ENCODE measurements around the gene SPINK6.
A peak's percentile ranks its signal among the peaks of the same experiment; 100 is the strongest.

SPINK6 gene, protein sequence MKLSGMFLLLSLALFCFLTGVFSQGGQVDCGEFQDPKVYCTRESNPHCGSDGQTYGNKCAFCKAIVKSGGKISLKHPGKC

DNA sequence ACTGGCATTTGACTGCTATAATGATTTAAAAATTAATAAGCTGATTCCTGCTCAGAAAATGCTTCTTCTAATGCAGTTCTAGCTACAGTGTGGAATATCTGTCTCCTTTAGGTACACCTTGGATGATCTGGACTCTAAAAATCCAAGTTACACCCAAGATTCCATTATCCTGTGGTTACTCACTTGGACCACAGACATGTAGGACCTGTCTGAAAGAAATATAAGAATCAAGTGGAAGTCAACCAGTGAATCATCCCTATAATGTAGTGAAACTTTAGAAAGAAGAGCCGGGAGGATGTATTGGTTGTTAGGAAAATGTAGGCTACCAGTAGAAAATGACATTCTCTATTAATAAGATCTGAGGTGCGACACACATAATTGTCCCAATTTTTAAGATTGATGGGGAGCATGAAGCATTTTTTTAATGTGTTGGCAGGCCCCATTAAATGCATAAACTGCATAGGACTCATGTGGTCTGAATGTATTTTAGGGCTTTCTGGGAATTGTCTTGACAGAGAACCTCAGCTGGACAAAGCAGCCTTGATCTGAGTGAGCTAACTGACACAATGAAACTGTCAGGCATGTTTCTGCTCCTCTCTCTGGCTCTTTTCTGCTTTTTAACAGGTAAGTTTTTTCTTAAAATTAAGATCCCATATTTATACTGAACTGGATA is at the start of gene SPINK6:
TSS of gene SPINK6 (plus strand) at position 512 of the 673 bp plus-strand sequence. CDS start at position 567, 55 bp downstream.
- DNase-seq = no peak

DNA sequence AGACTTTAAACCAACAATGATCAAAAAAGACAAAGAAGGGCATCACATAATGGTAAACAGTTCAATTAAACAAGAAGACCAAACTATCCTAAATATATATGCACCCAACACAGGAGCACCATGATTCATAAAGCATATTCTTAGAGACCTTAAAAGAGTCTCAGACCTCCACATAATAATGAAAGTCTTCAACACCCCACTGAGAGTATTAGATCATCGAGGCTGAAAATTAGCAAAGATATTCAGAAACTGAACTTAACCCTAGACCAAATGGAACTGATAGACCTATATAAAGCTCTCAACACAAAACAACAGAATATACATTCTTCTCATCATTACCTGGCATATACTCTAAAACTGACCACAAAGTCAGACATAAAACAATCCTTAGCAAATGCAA is 46.2 kb upstream of the SPINK6 start:
- no peak for DNase-seq

DNA sequence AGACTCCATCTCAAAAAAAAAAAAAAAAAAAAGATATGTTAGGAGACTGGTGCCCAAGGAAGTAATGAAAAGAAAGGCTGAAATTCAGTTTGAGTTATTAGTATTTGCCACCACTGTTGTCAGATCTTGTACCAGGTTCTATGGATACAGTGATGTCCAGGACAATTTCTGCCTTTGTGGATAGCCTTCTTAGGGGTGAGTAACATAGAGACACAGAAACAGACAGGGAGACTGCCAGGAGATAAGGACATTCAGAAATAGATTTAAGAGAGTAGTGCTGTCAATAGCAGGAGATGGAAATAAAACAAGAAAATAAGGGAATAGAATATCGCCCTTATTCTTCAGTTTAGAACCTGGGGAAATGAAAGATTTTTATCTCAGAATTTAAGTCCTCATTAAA is 40.8 kb upstream of the SPINK6 start:
- DNase-seq = no peak

DNA sequence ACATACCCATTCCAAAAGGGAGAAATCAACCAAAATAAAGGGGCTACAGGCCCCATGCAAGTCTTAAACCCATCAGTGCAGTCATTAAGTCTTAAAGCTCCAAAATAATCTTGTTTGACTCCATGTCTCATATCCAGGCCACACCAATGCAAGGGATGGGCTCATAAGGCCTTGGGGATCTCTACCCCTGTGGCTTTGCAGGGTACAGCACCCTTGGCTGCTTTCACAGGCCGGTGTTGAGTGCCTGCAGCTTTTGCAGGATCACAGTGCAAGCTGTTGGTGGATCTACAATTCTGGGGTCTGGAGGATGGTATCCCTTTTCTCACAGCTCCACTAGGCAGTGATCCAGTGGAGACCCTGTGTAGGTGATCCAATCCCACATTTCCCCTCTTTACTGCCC is 39.5 kb upstream of the SPINK6 start:
- no peak for DNase-seq

DNA sequence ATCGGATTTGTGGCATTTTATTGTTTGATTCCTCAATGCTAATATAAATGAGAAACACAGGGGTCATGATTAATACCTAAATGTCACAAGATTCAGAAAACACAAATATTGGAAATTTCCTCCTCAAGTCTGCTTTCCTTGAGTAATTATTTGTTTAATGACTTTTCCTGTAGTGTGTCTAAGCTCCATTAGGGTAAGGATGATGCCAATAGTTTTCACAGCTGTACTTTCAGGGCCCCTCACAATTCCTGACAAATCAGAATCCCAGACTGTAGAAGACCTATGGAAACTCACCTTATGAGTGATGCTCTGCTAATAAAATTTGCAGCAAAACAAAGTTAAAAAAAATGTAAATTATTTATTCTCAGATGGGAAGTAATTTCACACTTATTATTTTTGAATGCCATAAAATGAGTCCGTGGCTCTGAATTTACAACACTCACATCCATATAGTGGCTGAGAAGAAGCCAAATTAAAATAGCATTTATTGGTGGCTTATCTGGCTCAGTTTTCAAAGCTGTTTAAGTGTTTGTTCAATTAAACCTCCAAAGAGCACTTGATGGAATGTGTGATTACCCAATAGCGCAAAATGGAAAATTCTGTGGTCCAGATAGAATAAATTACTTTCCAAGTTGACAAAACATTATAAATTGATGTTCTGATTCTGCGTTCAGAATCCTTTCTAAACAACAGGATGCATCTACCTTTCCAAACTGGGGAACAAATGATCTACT is 36.1 kb upstream of the SPINK6 start:
- DNase-seq = no peak

DNA sequence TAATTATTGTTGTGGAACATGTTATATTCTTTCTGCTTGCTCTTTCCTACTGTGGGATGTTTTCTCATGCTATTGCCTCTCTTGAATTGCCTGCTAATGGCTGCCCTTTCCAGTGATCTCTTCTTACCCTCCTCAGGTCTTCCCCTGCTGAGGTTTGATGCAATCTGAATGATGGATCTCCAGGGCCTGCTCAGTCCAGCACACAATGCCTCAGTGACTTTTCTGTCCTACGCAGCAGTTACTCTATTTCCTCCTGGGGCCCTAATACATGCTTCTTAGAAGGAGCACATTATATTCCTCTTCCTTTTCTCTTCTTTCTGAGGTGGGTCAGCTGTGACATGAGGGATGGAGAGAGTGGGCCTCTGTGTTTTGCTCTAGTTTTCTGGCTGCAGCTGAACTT is 34.6 kb upstream of the SPINK6 start, which contains the start of gene SPINK14:
TSS of gene SPINK14 (plus strand) at position 301 of the 400 bp plus-strand sequence. CDS start 1,187 bp downstream, outside the sequence.
- DNase-seq = no peak

DNA sequence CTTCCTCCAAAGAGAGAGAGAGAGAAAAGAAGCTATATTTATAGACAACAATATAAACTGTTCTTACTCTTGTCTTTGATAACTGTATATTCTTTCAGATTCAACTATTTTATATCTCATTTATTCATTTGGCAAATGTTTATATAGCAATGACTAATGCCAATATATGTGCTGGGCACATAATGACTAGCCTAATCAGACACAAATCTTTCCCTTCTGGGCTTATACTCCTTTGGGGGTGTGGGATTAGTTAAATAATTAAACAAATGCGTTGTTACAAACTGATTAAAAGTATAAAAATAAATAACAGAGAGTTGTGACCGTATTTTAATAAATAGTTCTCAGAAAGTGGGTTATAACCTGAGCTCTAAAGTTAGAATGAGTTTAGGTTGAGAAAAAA is 30.5 kb upstream of the SPINK6 start:
- DNase-seq = no peak

DNA sequence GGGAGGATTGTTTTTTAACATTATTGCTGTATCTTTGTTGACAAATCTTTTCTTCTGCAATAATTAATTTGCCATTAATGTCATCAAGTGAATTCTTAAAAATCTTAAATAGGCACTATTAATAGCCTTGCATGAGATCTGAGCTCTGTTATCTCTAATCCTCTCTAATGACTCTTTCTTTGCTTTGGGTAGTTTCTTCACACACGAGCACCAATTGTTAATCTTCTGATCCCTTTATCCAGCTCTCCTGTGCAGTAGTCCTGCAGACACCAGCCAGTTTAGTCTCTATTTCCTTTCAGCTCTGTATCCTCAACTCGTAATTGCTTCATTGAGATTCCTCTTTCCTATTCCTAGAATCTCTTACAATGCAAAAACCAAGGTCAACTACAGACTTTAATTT is 26.4 kb upstream of the SPINK6 start:
- no peak for DNase-seq

DNA sequence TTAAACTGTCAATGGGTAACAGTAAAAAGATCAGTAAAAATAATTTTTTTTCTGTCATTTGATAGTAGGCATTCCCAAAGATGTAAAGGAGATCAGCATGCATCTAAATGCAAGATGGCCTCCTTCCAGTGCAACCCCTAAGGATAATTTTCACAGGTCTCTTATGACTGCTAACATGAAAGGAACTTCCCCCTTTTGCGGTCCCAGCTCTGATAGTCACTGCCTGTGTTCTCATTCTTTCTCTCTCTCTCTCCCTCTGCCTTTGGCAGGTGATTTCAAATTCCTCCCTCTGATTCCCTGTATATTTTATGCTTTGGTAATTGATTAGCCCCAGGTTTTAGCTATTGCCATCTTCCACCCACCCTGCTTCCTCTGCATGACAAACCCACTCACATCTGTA is 25.6 kb upstream of the SPINK6 start:
- no peak for DNase-seq

DNA sequence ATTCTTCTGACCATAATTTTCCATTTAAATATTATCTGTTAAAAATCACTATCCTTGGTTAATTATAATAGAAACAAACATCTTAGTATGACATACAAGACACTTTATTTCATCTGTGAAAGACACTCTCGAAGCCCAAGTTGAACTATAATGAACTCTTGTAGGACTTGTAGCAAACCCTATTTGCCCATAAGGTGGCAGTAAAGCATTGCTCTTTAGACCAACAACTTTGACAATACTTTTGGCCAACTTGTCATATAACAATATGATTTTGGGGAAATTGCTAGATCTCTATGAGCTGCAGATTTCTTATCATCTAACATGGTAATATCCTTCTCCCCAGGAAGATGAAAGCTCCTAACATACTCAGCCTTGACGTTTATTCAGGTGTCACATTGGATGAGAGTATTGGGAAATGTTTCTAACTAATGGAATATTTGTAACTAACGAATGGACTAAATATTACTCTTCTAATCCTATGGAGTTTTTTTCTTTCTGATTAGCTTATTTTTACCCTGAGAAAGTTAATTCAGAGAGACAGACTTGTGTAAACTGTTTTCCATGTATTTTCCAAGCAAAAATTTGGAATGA is 23.5 kb upstream of the SPINK6 start:
- peak; percentile 55 for DNase-seq

DNA sequence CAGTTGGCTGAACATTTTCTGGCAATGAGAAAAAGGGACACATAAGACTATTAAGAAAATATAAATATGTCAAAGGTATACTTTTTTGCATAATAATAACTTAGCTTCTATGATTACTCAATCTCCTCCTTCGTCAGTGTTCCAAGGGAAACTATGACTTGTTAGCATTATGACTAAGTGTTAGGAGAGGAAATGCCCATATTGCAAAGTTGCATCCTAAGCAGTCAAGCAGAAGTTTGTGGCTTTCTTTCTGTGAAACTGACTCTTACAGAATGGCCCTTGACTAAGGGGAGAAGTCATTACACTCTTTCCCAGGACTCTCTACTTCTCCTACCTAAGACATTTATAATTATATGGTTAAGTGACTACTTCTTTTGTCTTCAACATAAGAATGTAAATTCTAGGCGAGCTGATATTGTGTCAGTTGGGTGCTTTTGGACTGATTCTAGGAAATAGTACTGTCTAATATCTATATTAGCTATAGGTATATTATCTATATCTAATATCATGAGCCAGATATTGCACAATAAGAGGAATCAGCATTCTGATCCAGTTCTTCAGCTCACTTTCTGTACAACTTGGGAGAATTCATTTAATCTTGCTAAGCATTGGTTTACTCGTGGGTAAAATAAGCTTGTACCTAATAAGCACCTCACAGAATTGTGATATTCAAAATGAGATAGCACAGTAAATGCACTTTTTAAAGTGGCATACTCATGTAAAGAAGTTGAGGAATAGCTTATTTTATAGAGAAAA is 16.4 kb upstream of the SPINK6 start:
- peak; percentile 51 for DNase-seq

DNA sequence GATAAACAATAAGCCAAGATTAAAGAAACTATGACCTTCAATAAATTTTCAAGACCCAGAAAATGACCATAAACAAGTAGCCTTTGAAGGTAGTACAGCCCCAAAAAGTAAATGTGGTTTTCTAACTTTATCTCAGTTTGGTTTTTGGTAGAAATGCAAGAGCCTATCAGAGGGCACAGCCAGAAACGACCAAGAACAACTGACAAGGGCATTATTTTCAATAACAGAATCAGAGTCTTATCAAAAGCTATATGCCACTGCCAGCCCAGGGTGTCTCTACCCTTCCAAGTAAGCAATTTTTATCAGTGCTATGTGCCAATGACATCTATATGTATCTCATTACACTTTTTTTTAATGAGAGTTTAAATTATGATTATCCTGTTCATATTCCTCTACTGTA is 11.8 kb upstream of the SPINK6 start:
- DNase-seq = no peak

DNA sequence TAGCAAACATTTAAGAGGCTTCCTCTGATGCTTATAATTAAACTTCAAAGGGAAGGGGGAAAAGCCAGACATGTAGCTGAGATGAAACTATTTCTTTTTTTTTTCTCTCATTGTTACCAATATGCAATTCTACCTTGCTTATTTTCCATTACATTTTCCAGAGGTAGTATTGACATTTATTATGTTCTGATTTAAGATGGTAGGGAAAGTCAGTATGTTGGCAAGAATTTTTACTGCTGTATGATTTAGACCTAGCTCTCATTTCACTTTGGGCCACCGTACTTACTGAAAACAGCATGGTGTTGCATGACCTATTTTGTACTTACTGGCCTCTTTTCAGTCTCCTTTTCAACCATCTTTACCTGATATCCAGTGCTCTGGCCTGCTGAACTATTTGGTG is 9.6 kb upstream of the SPINK6 start:
- no peak for DNase-seq

DNA sequence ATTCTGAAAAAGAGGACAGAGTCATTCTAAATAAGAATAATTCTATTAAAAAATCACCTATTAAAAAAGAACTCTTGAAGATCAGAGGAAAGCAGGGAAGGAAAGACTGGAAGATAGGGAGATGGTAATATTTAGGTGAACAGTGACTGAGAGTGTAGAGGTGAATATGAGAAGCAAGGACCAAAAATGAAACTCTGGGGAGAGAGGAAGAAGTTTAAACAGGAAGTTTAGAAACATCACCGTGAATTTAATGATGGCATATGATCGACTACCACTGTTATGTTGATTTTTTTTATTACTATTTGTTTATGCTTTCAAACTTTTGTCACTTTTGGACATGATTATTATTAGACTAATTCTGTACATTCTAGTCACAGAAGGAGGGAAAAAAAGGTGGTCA is 1.7 kb upstream of the SPINK6 start:
- DNase-seq = no peak

DNA sequence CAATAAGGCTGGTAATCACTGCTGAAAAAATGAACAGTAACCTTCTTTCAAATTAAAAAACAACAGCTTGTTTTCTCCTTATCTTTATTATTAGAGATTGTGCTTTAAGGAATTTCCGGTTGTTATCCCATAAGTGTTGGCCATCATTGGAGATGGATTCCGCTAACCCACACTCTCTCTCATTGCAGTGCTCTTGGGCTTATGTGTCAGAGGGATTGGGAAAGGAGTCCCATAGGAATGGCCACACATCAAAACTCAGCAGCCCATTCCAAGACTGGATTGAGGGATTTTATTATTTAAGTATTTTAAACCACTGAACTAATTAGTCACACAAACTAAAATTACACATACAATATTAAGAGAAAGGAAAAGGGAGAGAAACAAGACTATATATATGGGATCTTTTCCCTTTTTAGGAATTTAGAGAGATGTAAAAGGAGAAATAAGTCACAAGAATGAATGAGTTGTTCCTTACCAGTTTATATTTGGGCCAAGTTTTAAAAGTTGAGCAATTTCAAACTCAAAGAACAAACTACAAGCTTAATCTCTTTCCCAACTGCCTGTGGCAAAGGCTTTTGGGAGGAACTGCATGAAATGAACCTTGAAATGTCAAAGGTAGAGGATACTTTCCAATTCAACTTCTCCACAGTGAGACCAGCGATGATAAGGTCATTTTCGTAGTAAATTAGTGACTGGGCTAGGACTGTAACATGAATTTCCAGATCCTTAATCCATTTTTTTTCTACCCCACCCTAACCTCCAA is 2.4 kb downstream of the SPINK6 start:
- DNase-seq = no peak

DNA sequence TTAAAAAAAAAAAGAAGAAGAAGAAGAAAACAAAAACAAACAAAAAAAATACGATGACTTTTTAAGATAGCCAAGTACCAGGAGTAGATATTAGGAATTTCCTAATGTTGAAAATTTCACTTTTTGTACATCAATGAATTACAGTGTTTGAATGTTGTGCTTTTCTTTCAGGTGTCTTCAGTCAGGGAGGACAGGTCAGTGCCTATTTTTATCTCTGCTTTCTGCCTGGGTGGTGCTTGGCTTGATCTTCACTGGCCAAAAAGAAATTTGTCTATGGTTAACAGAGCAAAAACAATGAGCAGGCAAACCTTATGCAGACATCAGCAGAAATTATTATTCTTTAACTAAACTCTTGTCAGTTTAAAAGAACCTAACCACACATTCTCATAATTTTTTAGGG is 3.0 kb downstream of the SPINK6 start:
- no peak for DNase-seq

DNA sequence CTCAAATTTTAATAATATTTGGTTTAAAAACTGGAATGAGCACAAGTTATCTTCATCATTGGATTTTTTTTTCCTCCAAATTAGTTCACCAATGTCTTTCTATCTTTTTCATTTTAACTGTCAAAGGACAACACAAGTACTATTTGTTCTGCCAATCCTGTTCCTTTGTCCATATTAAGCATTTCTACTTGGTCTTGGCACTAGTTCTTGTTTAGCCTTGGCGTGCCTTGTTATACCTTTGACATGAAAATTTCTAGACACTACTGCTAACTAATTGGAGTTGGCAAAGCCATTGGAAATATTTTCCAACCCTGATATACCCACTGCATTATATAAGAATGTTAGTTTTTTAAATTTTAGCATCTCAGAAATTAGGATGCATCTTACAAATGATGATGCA is 3.8 kb downstream of the SPINK6 start:
- no peak for DNase-seq

DNA sequence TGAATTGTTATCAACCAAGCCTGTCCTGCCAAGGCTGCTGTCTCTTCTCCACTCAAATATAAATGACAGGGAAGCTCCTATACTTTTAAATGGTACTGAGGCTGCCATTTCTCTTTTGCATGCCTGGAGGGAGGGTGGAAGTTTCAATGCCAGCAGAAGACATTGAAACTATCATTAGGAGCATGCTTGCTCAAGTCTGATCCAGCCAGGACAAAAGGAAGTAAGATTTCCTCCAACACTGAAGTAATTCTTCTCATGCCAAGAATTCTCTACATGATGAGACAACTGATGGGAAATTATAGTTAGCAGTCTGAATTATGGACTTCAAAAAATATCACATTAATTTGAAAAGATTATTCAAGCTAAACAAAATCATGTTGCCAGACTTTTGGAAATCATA is 5.4 kb downstream of the SPINK6 start:
- DNase-seq = no peak

DNA sequence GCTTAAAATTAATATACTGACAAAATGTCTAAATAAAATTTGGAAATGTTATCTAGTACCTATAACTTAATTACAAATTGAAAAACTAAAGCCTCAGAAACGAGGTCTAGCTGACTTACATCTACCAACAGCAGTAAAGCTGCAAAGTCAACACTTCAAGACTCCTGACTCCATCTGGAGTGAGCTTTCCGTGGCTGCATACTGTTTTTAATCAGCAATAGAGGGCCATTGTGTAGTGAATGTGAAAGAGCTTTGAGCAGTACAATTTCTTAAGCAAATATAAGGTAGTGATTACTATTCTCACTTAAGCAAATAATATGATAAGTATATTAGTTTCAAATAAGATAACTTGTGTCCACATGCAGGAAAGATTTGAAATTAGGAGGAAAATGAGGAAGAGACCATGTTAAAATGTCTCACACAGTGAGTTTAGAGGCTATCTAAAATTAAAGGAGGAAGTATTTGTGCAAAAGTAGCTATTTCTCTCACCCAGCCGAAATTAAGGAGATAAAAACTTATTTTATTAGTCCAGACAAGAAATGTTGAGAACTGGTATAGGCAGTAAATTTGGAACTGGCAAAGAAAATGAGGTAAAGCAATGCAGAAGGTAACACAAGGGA is 6.4 kb downstream of the SPINK6 start:
- DNase-seq = no peak

DNA sequence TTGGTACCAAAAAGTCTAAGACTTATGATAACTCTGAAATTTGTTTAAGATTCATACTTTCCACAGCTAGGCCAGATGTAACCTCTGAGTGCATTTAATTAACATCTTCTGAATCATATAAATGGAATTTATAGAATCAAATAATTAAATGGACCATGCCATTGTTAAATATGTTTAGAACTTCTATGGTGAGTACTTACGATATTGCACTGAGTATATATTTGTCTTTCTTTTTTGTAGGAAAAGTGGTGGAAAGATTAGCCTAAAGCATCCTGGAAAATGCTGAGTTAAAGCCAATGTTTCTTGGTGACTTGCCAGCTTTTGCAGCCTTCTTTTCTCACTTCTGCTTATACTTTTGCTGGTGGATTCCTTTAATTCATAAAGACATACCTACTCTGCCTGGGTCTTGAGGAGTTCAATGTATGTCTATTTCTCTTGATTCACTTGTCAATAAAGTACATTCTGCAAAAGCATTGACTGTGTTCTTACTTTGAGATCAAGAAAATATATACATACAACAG is 11.9 kb downstream of the SPINK6 start:
- DNase-seq = no peak

DNA sequence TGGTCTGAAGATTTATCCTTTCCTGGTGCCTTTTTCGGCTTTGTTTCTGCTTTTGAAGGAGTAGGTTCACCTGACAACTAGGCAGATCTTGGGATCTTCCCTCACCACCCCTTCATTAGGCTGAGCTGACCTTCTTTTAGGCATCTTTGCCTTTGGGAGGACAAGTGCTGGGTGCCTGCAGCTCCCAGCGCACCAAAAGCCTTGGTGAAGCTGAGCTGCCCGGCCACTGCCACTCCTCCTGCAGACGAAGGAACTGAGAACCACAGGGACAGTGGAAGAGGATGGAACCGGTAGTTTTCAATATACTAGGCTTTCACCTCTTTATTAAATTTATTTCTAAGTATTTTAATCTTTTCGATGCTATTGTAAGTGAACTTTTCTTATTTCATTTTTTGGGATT is 18.7 kb downstream of the SPINK6 start:
- DNase-seq = no peak
